Measurements from ENCODE around the gene TEKT2. TPM values are rescaled to one million over a fixed set of nuclear protein-coding genes. Genes with fewer than 3 reads are reported as not detected.

The TEKT2 gene
- total and polyA plus RNA-seq, 2 of the 4 experiments (the other 2 are of a cell fraction): 0.18 TPM; not detected in 1

- TF ChIP-seq MAFK (IDR thresholded peaks at IDR 0.05; ENCODE audit: low read depth, low read length): no peak
- peak; percentile 77; the same call in 1 of the 2 replicates for TF ChIP-seq MXI1 (IDR thresholded peaks at IDR 0.05; ENCODE audit: borderline replicate concordance, low read depth, low read length)
Measured at GRCh38 chr1:36088577-36089392, 4.9 kb downstream of the TEKT2 start, which contains the start of gene ADPRS (continued).

DNA sequence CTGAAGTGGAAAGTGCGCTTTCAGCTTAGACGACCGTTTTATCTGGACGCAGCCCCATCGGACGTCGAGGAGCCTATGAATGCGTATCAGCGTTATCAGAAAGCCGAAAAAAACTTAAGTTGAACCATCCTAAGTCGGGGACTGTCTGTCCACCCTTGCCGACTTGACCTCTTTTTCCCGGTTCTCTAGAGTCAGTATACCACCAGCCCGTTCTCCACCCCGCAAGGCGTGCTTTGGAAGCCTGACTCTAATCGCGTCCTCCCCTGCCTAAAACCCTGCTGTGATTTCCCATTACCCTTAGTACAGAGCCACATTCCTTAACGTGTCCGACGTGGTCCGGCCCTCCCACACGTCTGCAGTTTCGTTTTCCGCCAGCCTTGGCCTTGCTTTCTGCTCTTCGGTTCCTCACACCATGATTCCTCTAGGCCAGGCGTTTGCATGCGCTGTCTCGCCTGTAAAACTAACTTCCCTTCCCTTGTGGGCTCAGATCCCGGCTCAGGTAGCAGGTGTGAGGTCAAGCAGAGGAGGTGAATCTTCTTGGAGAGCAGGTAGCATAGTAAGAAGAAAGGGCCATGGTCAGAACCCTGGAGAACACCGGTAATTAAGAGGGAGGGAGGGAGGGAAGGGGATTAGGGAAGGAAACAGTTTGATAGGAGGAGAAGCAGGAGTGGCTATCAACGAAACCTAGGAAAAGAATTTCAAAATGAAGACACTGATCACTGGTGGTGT is 5.7 kb downstream of the TEKT2 start:
- Histone ChIP-seq H3K36me3 (ENCODE audit: control insufficient read depth, insufficient read depth, low read length) (peaks cover 30% of the 10 kb centered on the region), H4K5ac (ENCODE audit: low read depth, low read length) (peak overlapping the region; percentile 84), H3K4me2 (ENCODE audit: low read depth, low read length) (peak overlapping the region; percentile 99), H2BK20ac (ENCODE audit: low read depth, low read length) (no peak overlapping the region), H3K9me3 (ENCODE audit: control insufficient read depth, insufficient read depth, low read length) (no peaks in the 10 kb centered on the region), H3K79me1 (ENCODE audit: low read depth in 1 of 2, low read length in 2 of 2) (peaks cover 38 to 47% of the 10 kb centered on the region in 2 experiments), H3K4me3 (ENCODE audit: insufficient read depth, low read depth, low read length) (peak overlapping the region; percentile 75), H3K56ac (ENCODE audit: extremely low read depth, insufficient read depth, low read length) (peak overlapping the region; percentile 82), H2BK15ac (ENCODE audit: low read depth, low read length) (no peak overlapping the region), H2BK5ac (ENCODE audit: low read depth, low read length, poor library complexity, severe bottlenecking) (peak overlapping the region; percentile 69), H3K23ac (ENCODE audit: low read depth, low read length) (peak overlapping the region; percentile 89), H2AK9ac (replicated peaks; ENCODE audit: low read depth, low read length, poor library complexity) (peak overlapping the region; percentile 99), H3K18ac (ENCODE audit: low read depth, low read length) (0 out of 2 replicates have a peak overlapping the region, but pooled peaks have one; percentile 10), H2AK5ac (ENCODE audit: low read depth, low read length) (peak overlapping the region; percentile 81), H2BK120ac (ENCODE audit: low read depth, low read length) (no peak overlapping the region; the same call in 1 of the 2 replicates), H2AFZ (replicated peaks; ENCODE audit: low read length, poor library complexity) (peak overlapping the region; percentile 100), H4K91ac (ENCODE audit: insufficient read depth, low read depth, low read length) (peak overlapping the region; percentile 74), H3K14ac (replicated peaks; ENCODE audit: low read depth, low read length) (peak overlapping the region; percentile 64), H3K27ac (ENCODE audit: insufficient read depth, low read length) (peak overlapping the region; percentile 71), H3K4ac (ENCODE audit: low read depth, low read length) (peak overlapping the region; percentile 92), H3K9ac (ENCODE audit: low read depth, low read length) (peak overlapping the region; percentile 86), H4K20me1 (ENCODE audit: insufficient read depth, low read length) (peaks cover 7% of the 10 kb centered on the region; the same call in 1 of the 2 replicates), H3K4me1 (ENCODE audit: control insufficient read depth, insufficient read depth, low read length) (peaks cover 2% of the 10 kb centered on the region; the same call in 1 of the 2 replicates), H4K8ac (ENCODE audit: low read depth in 2 of 2, low read length in 2 of 2) (peak overlapping the region; percentile 93 to 97), H3K27me3 (ENCODE audit: control insufficient read depth, insufficient read depth, low read length) (no peaks in the 10 kb centered on the region), H3K9me1 (ENCODE audit: insufficient read depth, low read length) (peaks cover 6% of the 10 kb centered on the region; the same call in 1 of the 2 replicates)
- ChIA-PET CTCF (no interaction called here), POLR2A (ENCODE audit: unreplicated experiment) (no interaction called here)
- in situ Hi-C loops (cut with MboI; ENCODE audit: low sequenced_read_pairs) (no loop called here), dilution Hi-C loops (cut with HindIII; ENCODE audit: low sequenced_read_pairs, unreplicated experiment) (no loop called here), intact Hi-C loops (cut with micrococcal nuclease) (loop anchor here (10.0 kb wide), 1 partner anchor 155 kb away; the partner anchor contains the start of gene AGO3)
- DNase-seq: peak; percentile 58
- no TSS peak for BruUV-seq (replicated peaks)
- peak; percentile 33 for ATAC-seq (ENCODE audit: low read depth)
- WGBS, 2 experiments (ENCODE audit: extremely low coverage in 2 of 2, insufficient read length in 1 of 2): 4% methylated on average over 16 of the region's 32 CpGs; no CpG with 5 or more reads in 1 of the 2 experiments
- TF ChIP-seq FOS (IDR thresholded peaks at IDR 0.05; ENCODE audit: low read depth, low read length) (no peak), USF2 (IDR thresholded peaks at IDR 0.05; ENCODE audit: low read depth, low read length) (no peak), MAZ (IDR thresholded peaks at IDR 0.05; ENCODE audit: borderline replicate concordance, low read depth, low read length) (0 out of 2 replicates have a peak, but pooled peaks have one; percentile 18), CEBPB (IDR thresholded peaks at IDR 0.05; ENCODE audit: low read depth, low read length) (no peak), MXI1 (IDR thresholded peaks at IDR 0.05; ENCODE audit: borderline replicate concordance, low read depth, low read length) (no peak), SMC3 (IDR thresholded peaks at IDR 0.05; ENCODE audit: low read depth, low read length) (no peak), RCOR1 (IDR thresholded peaks at IDR 0.05; ENCODE audit: insufficient replicate concordance, low read length) (no peak), RAD21 (IDR thresholded peaks at IDR 0.05; ENCODE audit: low read length) (no peak), POLR2A (IDR thresholded peaks at IDR 0.05; ENCODE audit: low read depth, low read length) (peak; percentile 57; the same call in 1 of the 2 replicates)
- TF ChIP-seq, protein P1, sequence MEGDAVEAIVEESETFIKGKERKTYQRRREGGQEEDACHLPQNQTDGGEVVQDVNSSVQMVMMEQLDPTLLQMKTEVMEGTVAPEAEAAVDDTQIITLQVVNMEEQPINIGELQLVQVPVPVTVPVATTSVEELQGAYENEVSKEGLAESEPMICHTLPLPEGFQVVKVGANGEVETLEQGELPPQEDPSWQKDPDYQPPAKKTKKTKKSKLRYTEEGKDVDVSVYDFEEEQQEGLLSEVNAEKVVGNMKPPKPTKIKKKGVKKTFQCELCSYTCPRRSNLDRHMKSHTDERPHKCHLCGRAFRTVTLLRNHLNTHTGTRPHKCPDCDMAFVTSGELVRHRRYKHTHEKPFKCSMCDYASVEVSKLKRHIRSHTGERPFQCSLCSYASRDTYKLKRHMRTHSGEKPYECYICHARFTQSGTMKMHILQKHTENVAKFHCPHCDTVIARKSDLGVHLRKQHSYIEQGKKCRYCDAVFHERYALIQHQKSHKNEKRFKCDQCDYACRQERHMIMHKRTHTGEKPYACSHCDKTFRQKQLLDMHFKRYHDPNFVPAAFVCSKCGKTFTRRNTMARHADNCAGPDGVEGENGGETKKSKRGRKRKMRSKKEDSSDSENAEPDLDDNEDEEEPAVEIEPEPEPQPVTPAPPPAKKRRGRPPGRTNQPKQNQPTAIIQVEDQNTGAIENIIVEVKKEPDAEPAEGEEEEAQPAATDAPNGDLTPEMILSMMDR (conservative IDR thresholded peaks at IDR 0.05; ENCODE audit: low read depth, low read length): no peak

Data from IMR-90 (cell line).